Measurements from ENCODE around the gene GDI2.
A peak's percentile ranks its signal among the peaks of the same experiment; 100 is the strongest.

Gene GDI2

DNA sequence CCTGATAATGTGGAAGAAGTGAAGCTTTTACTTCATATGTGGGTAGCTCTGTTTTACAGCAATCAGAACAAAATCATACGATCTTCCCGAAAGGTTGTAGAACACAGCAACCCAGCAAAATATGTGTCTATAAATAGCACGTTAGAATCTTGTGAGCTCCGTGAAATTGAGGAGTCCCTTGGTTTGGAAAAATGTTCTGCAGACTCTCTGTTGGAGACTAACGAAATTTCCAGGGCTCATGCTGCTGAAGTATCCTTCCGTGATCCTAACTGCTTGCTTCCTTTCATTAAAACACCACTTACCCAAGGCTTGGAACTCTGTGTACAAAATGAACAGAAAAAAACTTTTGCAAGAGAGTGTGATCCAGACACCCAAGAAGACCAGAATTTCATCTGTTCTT is 71.1 kb downstream of the GDI2 start:
- Histone ChIP-seq H4K20me1 (ENCODE audit: control insufficient read depth, insufficient read depth, low read depth, low read length) (peaks cover 32% of the 10 kb centered on the region; the same call in 1 of the 2 replicates), H3K4me1 (ENCODE audit: control insufficient read depth, low read length) (peaks cover 43% of the 10 kb centered on the region), H3K27me3 (ENCODE audit: control insufficient read depth, low read length) (no peaks in the 10 kb centered on the region), H3K36me3 (ENCODE audit: control insufficient read depth, low read length) (peaks cover 100% of the 10 kb centered on the region), H3K27ac (ENCODE audit: low read depth, low read length) (peak overlapping the region; percentile 35; the same call in 1 of the 2 replicates), H3F3A (ENCODE audit: control insufficient read depth, insufficient read depth) (peaks cover 77% of the 10 kb centered on the region), H3K9me2 (replicated peaks; ENCODE audit: control insufficient read depth, low read length) (no peaks in the 10 kb centered on the region), H3K4me2 (ENCODE audit: low read length) (no peak overlapping the region), H3K9me3 (ENCODE audit: control insufficient read depth, insufficient read depth, low read length) (no peaks in the 10 kb centered on the region), H3K4me3 (ENCODE audit: low read length) (no peak overlapping the region), H3K79me2 (ENCODE audit: control insufficient read depth, low read length) (peaks cover 100% of the 10 kb centered on the region)
- no peak for TF ChIP-seq EZH2phosphoT487 (IDR thresholded peaks at IDR 0.05; ENCODE audit: borderline replicate concordance, low read length)
- TF ChIP-seq, protein P1, sequence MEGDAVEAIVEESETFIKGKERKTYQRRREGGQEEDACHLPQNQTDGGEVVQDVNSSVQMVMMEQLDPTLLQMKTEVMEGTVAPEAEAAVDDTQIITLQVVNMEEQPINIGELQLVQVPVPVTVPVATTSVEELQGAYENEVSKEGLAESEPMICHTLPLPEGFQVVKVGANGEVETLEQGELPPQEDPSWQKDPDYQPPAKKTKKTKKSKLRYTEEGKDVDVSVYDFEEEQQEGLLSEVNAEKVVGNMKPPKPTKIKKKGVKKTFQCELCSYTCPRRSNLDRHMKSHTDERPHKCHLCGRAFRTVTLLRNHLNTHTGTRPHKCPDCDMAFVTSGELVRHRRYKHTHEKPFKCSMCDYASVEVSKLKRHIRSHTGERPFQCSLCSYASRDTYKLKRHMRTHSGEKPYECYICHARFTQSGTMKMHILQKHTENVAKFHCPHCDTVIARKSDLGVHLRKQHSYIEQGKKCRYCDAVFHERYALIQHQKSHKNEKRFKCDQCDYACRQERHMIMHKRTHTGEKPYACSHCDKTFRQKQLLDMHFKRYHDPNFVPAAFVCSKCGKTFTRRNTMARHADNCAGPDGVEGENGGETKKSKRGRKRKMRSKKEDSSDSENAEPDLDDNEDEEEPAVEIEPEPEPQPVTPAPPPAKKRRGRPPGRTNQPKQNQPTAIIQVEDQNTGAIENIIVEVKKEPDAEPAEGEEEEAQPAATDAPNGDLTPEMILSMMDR (IDR thresholded peaks at IDR 0.05; ENCODE audit: low read depth, low read length, poor library complexity, severe bottlenecking): no peak

GRCh38 chr10:5741276-5741675 is 72.0 kb downstream of the GDI2 start:
- Histone ChIP-seq H3K27me3 (ENCODE audit: control insufficient read depth, low read length) (no peaks in the 10 kb centered on the region), H3K36me3 (ENCODE audit: control insufficient read depth, low read length) (peaks cover 100% of the 10 kb centered on the region), H3K9me2 (replicated peaks; ENCODE audit: control insufficient read depth, low read length) (no peaks in the 10 kb centered on the region), H3K79me2 (ENCODE audit: control insufficient read depth, low read length) (peaks cover 100% of the 10 kb centered on the region), H3K4me2 (ENCODE audit: low read length) (no peak overlapping the region), H3K4me3 (ENCODE audit: low read length) (no peak overlapping the region), H4K20me1 (ENCODE audit: control insufficient read depth, insufficient read depth, low read depth, low read length) (peaks cover 27% of the 10 kb centered on the region; the same call in 1 of the 2 replicates), H3K9me3 (ENCODE audit: control insufficient read depth, insufficient read depth, low read length) (no peaks in the 10 kb centered on the region), H3K27ac (ENCODE audit: low read depth, low read length) (peak overlapping the region; percentile 35), H3K4me1 (ENCODE audit: control insufficient read depth, low read length) (peaks cover 48% of the 10 kb centered on the region), H3F3A (ENCODE audit: control insufficient read depth, insufficient read depth) (peaks cover 70% of the 10 kb centered on the region)
- TF ChIP-seq EZH2phosphoT487 (IDR thresholded peaks at IDR 0.05; ENCODE audit: borderline replicate concordance, low read length): no peak

- no peaks in the 10 kb centered on the region for H3K9me3 ChIP-seq (ENCODE audit: control insufficient read depth, insufficient read depth, low read length)
- H3K27ac ChIP-seq (ENCODE audit: low read depth, low read length): no peak overlapping the region
- peaks cover 54% of the 10 kb centered on the region for H3K4me1 ChIP-seq (ENCODE audit: control insufficient read depth, low read length)
- H3K9me2 ChIP-seq (replicated peaks; ENCODE audit: control insufficient read depth, low read length): no peaks in the 10 kb centered on the region
- H3K36me3 ChIP-seq (ENCODE audit: control insufficient read depth, low read length): peaks cover 99% of the 10 kb centered on the region
- H3K27me3 ChIP-seq (ENCODE audit: control insufficient read depth, low read length): no peaks in the 10 kb centered on the region
- peaks cover 25% of the 10 kb centered on the region; the same call in 1 of the 2 replicates for H4K20me1 ChIP-seq (ENCODE audit: control insufficient read depth, insufficient read depth, low read depth, low read length)
- peaks cover 73% of the 10 kb centered on the region for H3F3A ChIP-seq (ENCODE audit: control insufficient read depth, insufficient read depth)
- TF ChIP-seq EZH2phosphoT487 (IDR thresholded peaks at IDR 0.05; ENCODE audit: borderline replicate concordance, low read length): no peak
- TF ChIP-seq, protein P1 (IDR thresholded peaks at IDR 0.05; ENCODE audit: low read depth, low read length, poor library complexity, severe bottlenecking): no peak
- no peak overlapping the region for H3K4me2 ChIP-seq (ENCODE audit: low read length)
- no peak overlapping the region for H3K4me3 ChIP-seq (ENCODE audit: low read length)
- peaks cover 100% of the 10 kb centered on the region for H3K79me2 ChIP-seq (ENCODE audit: control insufficient read depth, low read length)
These were observed 74.8 kb downstream of the GDI2 start for GRCh38 chr10:5738427-5738826.

- Histone ChIP-seq H3K36me3 (ENCODE audit: control insufficient read depth, low read length) (peaks cover 99% of the 10 kb centered on the region), H3K79me2 (ENCODE audit: control insufficient read depth, low read length) (peaks cover 100% of the 10 kb centered on the region), H3K4me3 (ENCODE audit: low read length) (no peak overlapping the region), H3K27me3 (ENCODE audit: control insufficient read depth, low read length) (no peaks in the 10 kb centered on the region), H3K4me2 (ENCODE audit: low read length) (no peak overlapping the region), H4K20me1 (ENCODE audit: control insufficient read depth, insufficient read depth, low read depth, low read length) (peaks cover 28% of the 10 kb centered on the region; the same call in 1 of the 2 replicates), H3K4me1 (ENCODE audit: control insufficient read depth, low read length) (peaks cover 61% of the 10 kb centered on the region), H3K9me2 (replicated peaks; ENCODE audit: control insufficient read depth, low read length) (no peaks in the 10 kb centered on the region), H3K27ac (ENCODE audit: low read depth, low read length) (no peak overlapping the region), H3F3A (ENCODE audit: control insufficient read depth, insufficient read depth) (peaks cover 63% of the 10 kb centered on the region), H3K9me3 (ENCODE audit: control insufficient read depth, insufficient read depth, low read length) (no peaks in the 10 kb centered on the region)
- TF ChIP-seq EZH2phosphoT487 (IDR thresholded peaks at IDR 0.05; ENCODE audit: borderline replicate concordance, low read length): no peak
- TF ChIP-seq, protein P1 (IDR thresholded peaks at IDR 0.05; ENCODE audit: low read depth, low read length, poor library complexity, severe bottlenecking): peak; percentile 43
These were observed 75.9 kb downstream of the GDI2 start for GRCh38 chr10:5737352-5737751.

All from DOHH2 (cell line).